GM15510 (cell line): ENCODE measurements around the gene SORCS3.

ENCODE experiments used
- POLR2A ChIP-seq: IDR thresholded peaks from 3 replicates; pipeline ENCODE4 v1.6.1; 2011; ENCODE audit warnings: borderline replicate concordance; ENCODE audit not compliant: insufficient read length; ENCODE audit errors: extremely low read depth

SORCS3 gene

GRCh38 chr10:105170521-105170920 is 529.4 kb downstream of the SORCS3 start:
- TF ChIP-seq POLR2A, result no peak

DNA sequence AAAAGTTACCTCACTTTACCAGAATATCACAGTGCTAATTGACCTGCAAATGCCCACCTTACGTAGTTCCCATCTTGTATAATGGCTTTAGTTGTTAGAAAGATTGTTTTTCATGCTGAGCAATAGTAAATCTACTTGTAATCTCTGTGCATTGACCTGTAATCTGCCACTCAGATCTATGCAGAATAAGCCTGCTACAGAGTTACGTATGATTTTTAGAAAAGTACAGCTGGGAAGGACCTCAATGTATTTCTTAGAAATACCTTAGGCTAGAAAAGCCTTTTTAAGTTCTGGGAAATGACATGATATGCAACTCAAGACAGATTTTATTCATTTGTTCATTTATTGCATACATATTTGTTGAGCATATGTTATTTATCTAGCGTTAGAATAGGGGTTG is 530.9 kb downstream of the SORCS3 start:
- no peak for TF ChIP-seq POLR2A

DNA sequence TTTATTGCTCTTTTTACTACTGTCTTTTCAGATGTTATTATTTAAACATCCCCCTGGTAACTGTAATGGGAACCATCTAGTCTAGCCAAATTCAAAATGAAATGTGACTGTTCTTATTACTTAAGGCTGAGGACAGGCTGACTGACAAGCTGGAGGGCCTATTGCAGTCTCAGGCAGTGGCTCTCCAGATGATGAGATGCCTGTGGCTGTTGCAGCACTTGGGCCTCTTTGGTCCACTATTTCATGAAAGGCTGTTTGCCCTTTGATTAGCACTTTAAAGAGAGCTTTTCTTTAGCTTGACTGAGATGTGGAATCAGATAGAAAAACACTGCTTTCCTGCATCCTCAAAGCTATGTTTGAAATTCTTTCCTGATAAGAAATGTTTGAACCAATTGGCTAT is 540.5 kb downstream of the SORCS3 start:
- TF ChIP-seq POLR2A, result no peak

GRCh38 chr10:105183536-105183935 is 542.4 kb downstream of the SORCS3 start:
- no peak for TF ChIP-seq POLR2A

DNA sequence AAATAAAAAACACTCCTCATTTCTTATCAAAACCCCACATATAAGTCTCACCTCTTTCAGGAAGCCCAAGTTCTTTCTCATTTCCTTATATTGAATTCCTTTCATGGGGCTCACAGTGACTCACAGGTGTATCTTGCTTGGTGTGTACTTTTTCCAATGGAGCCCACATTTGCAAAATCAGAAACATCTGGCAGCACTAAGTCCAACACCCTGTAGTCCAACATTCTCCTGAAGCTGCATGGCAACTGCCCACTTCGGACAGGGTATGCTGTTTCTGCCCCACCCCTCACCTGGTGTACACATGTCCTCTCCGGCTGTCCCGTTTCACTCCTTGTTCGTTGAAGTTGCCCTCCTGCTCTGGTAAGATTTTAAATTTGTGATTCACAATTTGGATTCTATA is 544.1 kb downstream of the SORCS3 start:
- TF ChIP-seq POLR2A, result no peak

GRCh38 chr10:105187243-105187642 is 546.2 kb downstream of the SORCS3 start:
- no peak for TF ChIP-seq POLR2A

- no peak for TF ChIP-seq POLR2A
Measured at GRCh38 chr10:105188737-105189462, 547.8 kb downstream of the SORCS3 start.

GRCh38 chr10:105189463-105189800 is 548.3 kb downstream of the SORCS3 start:
- TF ChIP-seq POLR2A, result no peak

GRCh38 chr10:105192146-105192545 is 551.1 kb downstream of the SORCS3 start:
- no peak for TF ChIP-seq POLR2A

- TF ChIP-seq POLR2A, result no peak
Measured at GRCh38 chr10:105192861-105193260, 551.8 kb downstream of the SORCS3 start.

DNA sequence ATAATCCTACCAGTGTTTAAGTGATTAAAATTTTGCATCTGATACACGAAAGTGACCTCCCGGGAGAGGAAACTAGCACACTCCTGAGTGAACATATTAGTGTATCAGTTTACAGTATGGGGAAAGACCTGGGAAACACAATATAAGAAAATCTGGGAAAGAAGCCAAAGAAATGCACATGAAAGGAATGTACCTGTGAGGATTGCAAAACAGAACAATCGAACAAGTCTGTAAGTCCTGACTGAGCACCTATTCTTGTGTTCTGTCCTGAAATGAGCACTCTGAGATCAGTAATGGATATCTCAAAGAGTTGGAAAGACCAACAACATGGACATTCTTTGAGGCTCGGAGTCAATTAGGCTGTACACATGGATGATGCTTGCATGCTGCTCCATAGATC is 554.7 kb downstream of the SORCS3 start:
- no peak for TF ChIP-seq POLR2A

GRCh38 chr10:105197598-105198364 is 556.7 kb downstream of the SORCS3 start:
- no peak for TF ChIP-seq POLR2A

DNA sequence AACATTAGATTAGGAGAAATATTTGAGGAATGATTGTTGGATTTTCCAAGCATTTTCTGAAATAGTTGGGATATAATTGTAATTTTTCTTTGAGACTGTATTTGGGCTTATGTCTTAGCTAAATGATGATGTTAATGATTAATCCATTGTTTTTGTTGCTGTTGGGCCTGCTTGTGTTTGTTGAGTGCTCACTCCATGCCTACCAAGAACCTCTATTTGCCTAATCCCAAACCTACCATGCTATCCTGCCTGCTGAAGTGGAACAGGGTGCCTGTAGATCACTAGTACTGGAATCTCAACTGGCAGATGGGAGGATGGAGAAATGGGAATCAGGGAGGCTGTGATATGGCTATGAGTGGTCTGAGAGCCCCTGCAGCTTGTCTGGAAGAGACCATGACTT is 565.5 kb downstream of the SORCS3 start:
- TF ChIP-seq POLR2A, result no peak

GRCh38 chr10:105207476-105207995 is 566.4 kb downstream of the SORCS3 start:
- TF ChIP-seq POLR2A, result no peak

GRCh38 chr10:105210546-105210945 is 569.5 kb downstream of the SORCS3 start:
- no peak for TF ChIP-seq POLR2A

GRCh38 chr10:105237685-105238084 is 596.6 kb downstream of the SORCS3 start:
- TF ChIP-seq POLR2A, result no peak
